DOHH2 (cell line): ENCODE results near the gene ANKRD13A.

Experiments used
- EZH2phosphoT487 ChIP-seq: fragments of 200-600 bp; sonication (generic); IDR thresholded peaks from 2 replicates; pipeline ENCODE4 v1.6.1; 2017; ENCODE audit warnings: borderline replicate concordance, mild to moderate bottlenecking, antibody characterized with exemption, low read length, moderate library complexity, mixed read lengths
- TF ChIP-seq, protein P1 (sequence below): fragments of 200-600 bp; sonication (generic); IDR thresholded peaks from one replicate; pipeline ENCODE4 v1.5.1; 2014; ENCODE audit warnings: antibody characterized with exemption, mild to moderate bottlenecking, low read depth, low read length; ENCODE audit not compliant: poor library complexity, severe bottlenecking

GRCh38 chr12:110068654-110069053, 69.4 kb downstream of the ANKRD13A start:
- no peak for TF ChIP-seq EZH2phosphoT487
- TF ChIP-seq, protein P1, sequence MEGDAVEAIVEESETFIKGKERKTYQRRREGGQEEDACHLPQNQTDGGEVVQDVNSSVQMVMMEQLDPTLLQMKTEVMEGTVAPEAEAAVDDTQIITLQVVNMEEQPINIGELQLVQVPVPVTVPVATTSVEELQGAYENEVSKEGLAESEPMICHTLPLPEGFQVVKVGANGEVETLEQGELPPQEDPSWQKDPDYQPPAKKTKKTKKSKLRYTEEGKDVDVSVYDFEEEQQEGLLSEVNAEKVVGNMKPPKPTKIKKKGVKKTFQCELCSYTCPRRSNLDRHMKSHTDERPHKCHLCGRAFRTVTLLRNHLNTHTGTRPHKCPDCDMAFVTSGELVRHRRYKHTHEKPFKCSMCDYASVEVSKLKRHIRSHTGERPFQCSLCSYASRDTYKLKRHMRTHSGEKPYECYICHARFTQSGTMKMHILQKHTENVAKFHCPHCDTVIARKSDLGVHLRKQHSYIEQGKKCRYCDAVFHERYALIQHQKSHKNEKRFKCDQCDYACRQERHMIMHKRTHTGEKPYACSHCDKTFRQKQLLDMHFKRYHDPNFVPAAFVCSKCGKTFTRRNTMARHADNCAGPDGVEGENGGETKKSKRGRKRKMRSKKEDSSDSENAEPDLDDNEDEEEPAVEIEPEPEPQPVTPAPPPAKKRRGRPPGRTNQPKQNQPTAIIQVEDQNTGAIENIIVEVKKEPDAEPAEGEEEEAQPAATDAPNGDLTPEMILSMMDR = no peak
